Measurements from ENCODE around the gene LTC4S.

LTC4S gene

DNA sequence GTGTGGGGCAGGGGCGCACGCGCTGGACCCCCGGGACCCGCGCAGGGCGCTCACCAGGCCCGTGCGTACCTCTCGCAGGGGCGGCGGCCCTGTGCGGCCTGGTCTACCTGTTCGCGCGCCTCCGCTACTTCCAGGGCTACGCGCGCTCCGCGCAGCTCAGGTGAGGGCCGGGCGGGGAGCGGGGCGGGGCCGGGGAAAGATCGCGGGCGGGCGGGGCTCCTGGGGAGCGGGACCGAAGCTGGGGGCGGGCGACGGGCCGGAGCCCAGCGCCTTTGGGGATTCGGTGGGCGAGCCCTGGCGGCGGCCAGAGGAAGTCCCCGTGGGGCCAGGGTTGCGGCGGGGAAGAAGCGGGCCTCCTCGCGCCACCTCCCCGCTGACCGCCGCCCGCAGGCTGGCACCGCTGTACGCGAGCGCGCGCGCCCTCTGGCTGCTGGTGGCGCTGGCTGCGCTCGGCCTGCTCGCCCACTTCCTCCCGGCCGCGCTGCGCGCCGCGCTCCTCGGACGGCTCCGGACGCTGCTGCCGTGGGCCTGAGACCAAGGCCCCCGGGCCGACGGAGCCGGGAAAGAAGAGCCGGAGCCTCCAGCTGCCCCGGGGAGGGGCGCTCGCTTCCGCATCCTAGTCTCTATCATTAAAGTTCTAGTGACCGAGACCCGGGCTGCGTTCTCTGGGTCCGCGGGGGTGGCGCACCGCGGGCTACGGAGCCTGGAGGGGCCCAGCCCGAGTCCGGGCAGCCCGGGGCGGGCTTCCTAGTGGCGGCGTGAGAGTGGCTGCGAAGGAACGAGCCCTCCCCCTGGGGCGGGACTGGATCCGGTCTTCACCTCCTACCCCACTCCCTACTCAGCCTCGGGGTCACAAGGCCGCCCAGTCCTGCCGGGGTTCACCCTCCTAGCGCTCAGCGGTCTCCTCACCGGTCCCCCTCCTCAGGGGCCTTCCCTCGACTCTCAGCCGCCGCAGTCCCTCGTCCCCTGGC lies 2.4 kb downstream of the LTC4S start:
- FAIRE-seq, result no peak

DNA sequence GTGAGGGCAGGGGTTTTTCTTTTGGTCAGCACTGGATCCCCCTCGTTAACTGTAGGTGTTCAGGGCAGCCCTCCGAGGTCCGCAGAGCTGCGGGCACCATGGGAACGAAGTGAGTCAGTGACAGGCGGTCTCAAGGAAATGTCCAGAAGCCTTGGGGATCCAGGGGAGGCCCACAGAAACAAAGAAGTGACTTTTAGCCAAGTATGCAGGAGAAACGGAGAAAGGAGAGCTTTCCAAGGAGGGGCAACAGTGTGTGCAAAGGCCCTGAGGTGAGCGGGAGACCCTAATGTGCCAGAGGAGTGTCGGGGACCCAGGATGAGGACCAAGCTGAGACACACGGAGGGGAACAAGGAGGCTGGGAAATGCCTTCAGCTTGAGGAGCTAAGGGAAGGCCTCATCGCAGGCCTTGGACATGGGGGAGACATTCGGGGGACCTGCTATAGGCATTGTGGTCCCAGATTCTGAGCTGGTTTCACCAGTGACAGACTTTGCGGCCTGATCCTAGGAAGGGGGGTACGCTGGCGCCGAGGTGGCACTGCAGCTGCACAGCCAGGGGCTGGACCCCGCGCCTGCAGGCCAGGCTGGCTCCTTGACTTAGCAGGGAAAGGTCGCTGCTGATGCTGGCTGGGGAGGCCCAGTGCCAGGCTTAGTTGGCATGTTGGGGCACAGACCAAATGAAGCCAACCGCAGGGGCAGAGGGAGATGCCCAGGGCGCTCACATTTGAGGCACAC lies 3.3 kb downstream of the LTC4S start:
- no peak for FAIRE-seq

DNA sequence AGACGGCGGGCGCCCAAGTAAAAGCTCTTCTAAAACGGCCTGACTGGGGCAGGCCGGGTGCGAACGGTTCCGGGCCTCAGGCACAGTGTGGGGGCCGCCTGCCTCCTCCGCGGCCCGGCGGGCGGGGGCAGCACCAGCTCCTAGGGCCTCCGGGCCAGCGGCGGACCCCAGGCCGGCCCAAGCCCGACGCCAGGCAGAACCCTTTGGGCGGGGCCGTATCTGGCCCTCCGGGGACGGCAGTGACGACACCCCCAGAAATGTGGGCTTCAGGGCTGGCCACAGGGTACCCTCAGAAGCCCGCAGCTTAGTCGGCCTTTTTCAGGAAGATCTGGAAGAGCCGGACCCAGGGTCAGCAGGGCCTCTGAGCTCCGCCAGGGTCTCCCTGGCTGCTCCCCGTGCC lies 4.0 kb downstream of the LTC4S start:
- FAIRE-seq, result no peak

GRCh38 chr5:179798144-179798770 lies 4.5 kb downstream of the LTC4S start:
- no peak for FAIRE-seq

GRCh38 chr5:179798771-179799643 lies 5.2 kb downstream of the LTC4S start:
- no peak for FAIRE-seq

DNA sequence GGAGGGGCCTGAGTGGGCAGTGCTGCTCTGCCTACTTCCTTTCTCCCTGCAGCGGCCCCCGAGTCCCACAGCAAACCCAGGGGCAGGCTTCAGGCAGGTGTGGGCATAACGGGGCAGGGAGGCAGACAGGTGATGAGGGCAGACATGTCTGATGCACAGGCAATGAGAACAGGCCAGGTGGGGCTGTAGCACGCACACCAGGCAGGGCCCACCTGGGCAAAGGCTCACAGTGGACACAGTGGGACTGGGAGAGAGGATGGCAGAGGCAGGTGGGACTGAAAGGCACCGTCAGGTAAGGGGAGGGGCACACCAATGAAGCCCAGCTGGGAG lies 5.8 kb downstream of the LTC4S start:
- FAIRE-seq, result no peak

- no peak for FAIRE-seq
Measured at GRCh38 chr5:179800071-179800695, 6.4 kb downstream of the LTC4S start.

GRCh38 chr5:179800696-179801201 lies 7.0 kb downstream of the LTC4S start:
- FAIRE-seq, result no peak

GRCh38 chr5:179801304-179802206 lies 7.8 kb downstream of the LTC4S start:
- no peak for FAIRE-seq

- no peak for FAIRE-seq
Measured at GRCh38 chr5:179802207-179802883, 8.6 kb downstream of the LTC4S start.

- no peak for FAIRE-seq
Measured at GRCh38 chr5:179802950-179803562, 9.3 kb downstream of the LTC4S start.

- FAIRE-seq, result no peak
Measured at GRCh38 chr5:179803651-179804554, 10.1 kb downstream of the LTC4S start.

- no peak for FAIRE-seq
Measured at GRCh38 chr5:179804555-179804947, 10.8 kb downstream of the LTC4S start.

GRCh38 chr5:179805070-179805528 lies 11.3 kb downstream of the LTC4S start:
- no peak for FAIRE-seq

DNA sequence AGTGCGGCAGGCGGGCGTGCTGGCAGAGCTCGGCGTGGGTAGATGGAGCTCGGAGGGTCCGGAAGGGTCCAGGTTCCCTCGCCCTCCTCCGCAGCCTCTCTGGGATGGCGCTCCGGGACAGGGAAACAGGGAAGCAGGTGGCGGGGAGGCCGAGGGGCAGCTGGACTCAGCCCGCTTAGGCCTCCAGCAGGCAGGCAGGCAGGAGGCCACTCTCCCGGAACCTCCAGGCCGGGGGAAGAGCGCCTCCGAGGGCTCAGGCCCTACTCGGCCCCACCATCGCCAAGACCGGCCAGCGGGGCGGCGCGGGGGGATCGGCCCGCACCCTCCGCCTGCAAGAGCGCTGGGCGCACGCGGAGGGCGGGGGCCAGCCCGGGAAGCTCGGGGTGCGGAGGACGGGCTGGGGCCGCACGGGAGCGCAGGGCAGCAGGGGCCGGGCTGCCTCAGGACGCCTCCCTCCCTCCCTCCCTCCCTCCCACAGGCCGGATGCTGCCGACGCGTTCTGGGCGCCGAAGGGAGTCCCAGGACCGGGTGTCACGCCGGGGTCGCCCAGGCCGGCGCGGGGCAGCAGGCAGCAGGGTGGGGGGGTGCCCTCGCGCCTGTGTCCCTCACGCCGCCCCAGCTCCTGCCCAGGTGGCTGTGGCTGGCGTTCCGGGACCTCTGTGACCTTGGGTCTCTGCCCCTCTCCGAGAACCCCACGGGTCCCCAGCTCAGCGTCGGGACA lies 11.9 kb downstream of the LTC4S start:
- no peak for FAIRE-seq

DNA sequence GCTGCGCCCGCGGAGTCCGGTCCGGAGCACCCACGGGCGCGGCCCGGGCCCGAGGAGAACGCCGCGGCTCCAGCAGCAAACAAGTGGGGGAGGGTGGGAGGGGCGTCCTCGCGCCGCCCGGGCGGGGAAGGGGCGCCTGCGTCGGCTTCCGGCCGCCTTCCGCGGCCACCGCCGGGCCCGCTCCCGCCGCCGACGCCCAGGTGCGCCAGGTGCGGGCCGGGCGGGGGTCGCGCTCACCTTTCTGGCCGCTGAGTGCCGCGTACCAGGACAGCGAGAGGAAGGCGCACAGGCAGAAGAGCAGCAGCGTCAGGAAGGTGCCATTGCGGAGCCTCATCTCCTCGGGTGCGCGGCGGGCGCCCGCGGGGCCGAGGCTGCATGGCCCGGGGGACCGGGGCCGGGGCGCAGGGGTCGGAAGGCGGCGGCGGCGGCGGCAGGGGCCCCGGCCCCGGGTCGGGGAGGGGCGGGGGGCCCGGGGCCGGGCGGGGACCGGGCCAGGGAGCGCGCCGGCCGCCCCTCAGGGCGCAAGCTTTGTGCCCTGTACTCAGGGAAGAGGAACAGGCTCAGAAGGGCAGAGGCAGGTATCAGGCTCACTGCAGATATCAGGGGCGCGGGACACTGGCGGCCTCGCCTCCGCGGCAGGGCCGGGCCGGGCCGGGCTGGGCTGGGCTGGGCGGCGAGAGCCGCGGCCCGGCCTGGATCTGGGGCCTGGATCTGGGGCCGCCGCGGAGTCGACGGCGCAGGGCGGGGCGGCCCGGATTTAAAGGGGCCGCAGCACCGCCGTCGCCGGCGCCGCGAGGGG lies 12.7 kb downstream of the LTC4S start, which contains the start of gene MGAT4B:
Gene MGAT4B (minus strand): TSS at position 617 of the 799 bp plus-strand sequence. CDS start 283 bp downstream, at position 334.
- no peak for FAIRE-seq
